ENCODE results near the gene NDUFS6.
A peak's percentile ranks its signal among the peaks of the same experiment; 100 is the strongest.
"Not testable (repeated sequence)": the region's sequence is repeated elsewhere in the genome, so short reads cannot be mapped to it uniquely, and the experiment has no call there.

NDUFS6 gene

DNA sequence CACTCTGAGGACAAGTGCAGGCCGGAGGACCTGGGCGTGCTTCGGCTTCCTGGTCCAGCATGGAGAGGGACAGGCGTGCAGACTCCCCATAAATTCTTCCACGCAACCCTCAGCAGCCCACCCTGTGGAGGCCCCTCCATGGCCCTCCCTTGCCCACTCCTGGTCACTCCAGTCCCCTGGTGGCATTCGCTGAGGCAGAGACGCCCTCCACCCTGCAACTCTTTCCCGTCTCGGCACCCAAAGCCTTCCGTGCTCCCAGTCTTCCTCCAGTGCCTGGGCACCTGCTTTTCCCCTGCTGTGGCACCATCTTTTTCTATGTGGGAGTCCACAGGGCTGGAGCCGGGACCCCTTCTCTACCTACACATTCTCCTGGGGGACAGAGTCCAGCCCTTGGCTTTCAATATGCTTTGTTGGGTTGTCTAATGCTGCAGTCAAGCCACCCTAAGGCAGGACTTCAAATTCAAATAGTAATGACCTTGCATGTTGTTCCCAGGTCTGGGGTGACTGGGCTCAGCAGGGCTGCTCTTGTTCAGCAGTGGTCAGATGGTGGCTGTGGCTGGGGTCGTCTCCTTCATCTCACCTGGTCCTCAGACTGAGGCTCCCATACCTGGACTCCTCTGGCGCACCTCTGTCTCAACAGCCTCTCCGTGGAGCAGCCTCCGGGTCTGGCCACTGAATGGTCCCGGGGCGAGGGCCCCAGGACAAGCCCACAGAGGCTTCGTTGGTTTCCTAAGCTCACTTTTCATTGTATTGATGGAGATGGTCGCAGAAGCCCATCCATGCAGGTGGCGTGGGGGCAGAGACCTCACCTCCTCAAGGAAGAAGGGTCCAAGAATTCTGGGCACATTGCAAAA lies 16.8 kb upstream of the NDUFS6 start:
- no peak for DNase-seq

DNA sequence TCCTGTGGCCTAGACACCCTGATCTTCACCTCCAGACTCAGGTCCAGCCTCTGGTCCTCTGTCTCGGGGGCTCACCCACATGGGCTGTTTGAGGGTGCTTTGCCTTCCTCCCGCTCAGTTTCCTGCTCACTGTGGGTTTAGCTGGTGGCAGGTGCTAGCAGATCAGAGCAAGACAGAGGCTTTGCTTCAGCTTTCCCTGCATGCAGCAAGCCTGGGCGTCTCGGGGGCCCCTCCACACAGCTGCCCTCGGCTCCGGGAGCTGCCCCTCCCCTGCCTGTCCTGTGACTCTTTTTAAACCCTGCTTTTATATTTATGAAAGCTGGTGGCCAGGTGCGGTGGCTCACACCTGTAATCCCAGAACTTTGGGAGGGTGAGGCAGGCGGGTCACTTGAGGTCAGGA lies 16.1 kb upstream of the NDUFS6 start:
- no peak for DNase-seq

GRCh38 chr5:1785984-1786383 lies 15.2 kb upstream of the NDUFS6 start:
- no peak for DNase-seq

- DNase-seq, result no peak
These were observed 14.4 kb upstream of the NDUFS6 start for GRCh38 chr5:1786621-1787471.

- DNase-seq, result no peak
These were observed 13.6 kb upstream of the NDUFS6 start for GRCh38 chr5:1787472-1788047.

DNA sequence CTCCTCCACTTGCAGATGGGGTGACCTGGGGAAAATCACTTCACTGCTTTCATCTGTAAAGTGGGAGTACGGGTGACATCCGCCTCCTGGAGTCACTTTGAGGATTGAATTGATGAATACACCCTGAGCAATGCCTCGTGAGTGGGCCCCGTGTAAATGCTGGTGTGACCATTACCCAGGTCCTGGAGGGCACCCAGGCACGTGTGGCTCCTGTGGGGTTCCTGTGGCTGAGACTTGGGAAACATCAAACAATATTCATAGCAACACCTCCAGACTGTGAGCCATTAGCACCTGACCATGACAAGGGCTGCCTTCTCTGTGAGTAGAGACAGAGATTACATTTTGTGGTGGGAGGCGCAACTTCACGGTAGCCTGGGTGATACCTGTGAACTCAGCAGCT lies 13.0 kb upstream of the NDUFS6 start:
- no peak for DNase-seq

DNA sequence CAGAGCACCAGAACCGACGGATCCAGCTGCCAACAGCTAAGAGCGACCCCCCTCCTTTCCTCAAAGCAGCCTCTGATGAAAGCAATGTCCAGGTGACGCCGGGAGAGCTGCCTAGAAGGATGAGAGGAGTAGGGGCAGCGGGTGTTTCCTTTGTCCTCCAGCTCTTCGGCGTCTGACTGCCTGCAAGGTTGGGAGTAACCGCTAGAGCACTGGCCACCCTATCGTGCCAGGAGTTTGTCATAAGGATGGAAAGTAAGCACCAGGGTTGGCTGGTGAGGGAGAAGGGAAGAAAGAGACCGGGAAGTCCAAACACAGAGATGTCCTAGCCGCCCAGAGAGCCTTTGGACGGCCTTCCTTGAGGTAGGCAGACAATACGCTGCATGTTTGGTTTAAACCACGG lies 12.4 kb upstream of the NDUFS6 start:
- no peak for DNase-seq

GRCh38 chr5:1789438-1789833 lies 11.8 kb upstream of the NDUFS6 start:
- not testable (repeated sequence) for DNase-seq

DNA sequence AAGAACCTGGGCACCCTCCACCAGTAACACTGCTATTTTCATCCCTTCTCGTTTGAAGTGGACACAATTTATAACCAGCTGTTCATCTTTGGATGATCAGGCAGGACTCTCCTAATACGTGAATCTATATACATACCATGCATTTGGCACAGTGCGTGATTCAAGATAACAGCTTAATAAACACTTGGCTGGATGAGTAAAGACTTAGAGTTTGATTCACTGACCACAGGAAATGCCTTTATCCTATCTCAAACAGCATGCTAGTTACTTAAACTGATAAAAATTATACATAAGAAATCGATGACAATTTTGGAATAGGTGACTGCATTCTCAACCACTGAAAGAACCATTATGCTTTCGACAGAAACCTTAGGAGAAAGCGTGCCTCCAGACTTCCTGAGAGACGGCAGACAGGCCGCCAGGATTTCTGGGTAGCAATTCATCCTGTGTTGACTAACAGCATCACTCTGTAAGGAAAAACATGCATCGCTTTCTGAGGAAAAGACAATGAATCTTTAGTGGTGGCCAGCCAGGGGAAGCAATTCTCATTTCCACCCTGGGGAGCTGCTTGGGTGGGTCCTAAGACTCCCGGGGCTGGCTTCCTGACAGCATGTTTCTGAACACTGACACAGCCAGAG lies 11.3 kb upstream of the NDUFS6 start:
- DNase-seq, result no peak

- no peak for DNase-seq
These were observed 10.0 kb upstream of the NDUFS6 start for GRCh38 chr5:1791176-1791575.

- DNase-seq, result peak; percentile 17 to 50
These were observed 8.4 kb upstream of the NDUFS6 start for GRCh38 chr5:1792842-1793266.

GRCh38 chr5:1793301-1793740 lies 7.9 kb upstream of the NDUFS6 start:
- DNase-seq, result peak; percentile 16 to 58

- DNase-seq, result no peak
These were observed 7.0 kb upstream of the NDUFS6 start for GRCh38 chr5:1793966-1794900.

DNA sequence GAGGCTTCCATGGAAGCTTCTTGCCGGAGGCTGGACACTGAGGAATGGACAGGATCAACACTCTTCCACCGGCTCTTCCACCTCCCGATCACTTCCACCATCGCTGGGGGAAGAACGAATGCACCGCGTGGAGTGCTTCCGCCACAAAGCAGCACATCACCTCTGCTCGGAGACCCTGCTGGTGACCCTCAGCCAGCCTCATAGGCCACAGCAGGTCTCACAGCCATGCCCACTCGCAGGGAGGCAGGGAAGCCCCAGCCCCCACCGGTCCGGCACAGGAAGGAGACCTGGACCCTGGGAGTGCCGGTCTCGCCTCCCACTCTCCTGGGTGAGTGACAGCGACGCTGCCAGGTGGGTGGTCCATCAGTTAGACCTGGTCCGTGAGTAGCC lies 6.3 kb upstream of the NDUFS6 start:
- DNase-seq, result no peak

GRCh38 chr5:1795506-1795905 lies 5.7 kb upstream of the NDUFS6 start:
- DNase-seq, result no peak

DNA sequence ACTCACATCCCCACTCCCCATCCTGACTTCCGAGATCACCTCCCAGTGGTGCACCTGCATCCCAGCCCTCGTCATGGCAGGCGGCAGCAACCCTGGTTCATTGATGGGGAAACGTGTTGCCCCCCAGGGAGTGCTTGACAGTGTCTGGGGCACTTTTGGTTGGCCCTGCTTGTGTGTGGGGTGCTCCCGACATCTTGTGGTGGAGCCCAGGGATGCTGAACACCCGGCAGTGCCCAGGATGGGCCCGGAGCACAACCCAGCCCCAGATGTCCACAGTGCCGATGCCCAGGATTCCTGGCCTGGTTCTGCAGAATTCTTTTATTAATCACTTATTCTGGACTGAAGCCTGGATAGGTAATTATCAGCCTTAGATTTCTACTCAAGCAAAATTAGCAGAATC lies 5.3 kb upstream of the NDUFS6 start:
- no peak for DNase-seq

DNA sequence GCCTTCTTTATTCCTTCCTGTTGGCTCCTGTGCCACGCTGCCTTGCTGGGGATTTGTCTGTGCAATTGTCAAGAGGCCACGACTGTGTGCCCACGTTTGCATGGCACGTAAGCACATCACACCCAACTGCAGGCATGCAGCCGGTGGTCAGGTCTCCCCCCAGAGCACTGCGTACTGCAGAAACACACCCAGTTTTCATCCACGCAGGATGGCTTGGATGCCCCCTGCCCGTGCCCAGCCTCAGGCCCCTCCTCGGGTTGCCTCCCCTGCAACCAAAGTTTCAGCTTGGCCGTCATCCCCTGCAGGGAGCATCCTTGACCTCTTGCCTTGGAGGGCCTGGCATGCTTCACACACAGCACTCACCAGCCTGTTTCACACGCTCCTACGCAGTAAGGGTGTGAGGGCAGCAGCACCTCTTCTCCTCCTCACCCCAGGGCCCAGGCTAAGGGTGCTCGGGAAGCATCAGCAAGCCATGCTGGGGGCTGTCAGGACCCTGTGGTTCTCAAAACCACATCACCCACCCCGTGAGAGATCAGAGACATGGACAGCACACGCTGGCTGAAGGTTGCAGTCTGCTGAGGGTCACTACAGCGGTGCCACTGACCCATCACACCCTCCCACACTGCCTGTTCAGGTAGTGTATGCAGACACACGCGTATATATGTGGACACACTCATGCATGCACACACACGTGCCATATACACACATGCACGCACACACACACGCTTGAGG lies 4.7 kb upstream of the NDUFS6 start:
- DNase-seq, result no peak

DNA sequence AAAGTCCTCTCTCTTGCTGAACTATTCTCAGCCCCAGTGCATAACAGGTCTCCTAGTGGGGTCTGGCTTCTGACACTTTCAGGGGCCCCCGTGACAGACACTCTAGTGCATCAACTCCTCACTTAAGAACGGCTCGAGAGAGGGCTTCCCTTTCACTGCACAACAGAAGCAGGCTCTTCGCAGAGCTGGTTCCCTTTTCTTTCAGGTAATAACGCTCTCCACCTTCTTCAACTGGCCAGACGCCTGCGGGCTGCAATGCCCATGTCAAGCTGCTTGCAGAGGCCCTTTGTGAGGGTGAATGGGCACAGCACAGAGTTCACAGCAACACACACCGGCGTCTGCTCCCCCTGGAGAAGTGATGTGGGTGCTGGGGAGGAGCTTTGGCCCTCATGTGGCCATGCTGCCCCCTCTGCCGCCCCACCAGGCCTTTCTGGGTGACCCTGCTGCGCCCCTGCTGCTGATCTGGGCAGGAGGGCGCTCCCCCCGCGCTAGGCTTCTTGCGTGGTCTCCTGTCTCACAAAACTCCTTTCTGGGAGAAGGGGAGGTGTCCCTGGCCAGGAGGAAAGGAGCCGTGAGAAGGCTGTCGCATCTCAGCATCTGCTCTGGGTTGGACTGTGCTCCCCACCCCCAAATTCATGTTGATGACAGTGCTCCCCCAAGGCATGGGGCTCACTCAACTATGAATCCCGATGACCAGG lies 4.0 kb upstream of the NDUFS6 start:
- DNase-seq, result no peak

DNA sequence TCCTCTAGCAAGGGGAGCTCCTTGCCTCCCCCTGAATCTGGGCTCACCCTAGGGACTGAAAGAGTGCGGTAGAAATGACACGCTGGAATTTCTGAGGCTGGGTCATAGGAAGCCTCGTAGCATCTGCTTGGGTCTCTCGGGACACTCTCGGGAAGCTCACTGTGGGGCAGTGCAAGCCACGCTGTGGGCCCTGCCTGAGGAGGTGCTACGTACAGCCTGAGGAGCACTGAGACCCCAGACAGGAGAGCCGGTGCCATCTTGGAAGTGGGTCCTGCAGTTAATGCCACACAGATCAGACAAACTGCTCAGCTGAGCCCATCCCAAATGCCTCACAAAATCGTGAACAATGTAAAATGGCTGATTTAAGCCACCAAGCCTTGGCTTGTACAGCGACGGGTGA lies 3.4 kb upstream of the NDUFS6 start:
- no peak for DNase-seq

- DNase-seq, result not testable (repeated sequence)
These were observed 2.6 kb upstream of the NDUFS6 start for GRCh38 chr5:1798589-1798988.
